ENCODE measurements around the gene BUD31. TPM values are rescaled to one million over a fixed set of nuclear protein-coding genes. Genes with fewer than 3 reads are reported as not detected.

The BUD31 gene
- total and polyA plus RNA-seq, 4 donors, result 88.5 to 185 (median 115) TPM

- no peak for TF ChIP-seq CTCF (IDR thresholded peaks at IDR 0.05; ENCODE audit: control extremely low read depth, extremely low read depth)
- 88 to 90% methylated on average over 18 of the region's 18 CpGs for whole genome bisulfite sequencing, 2 donors
- no peak overlapping the region for H3K4me3 ChIP-seq
- H3K9ac ChIP-seq (ENCODE audit: insufficient read depth in 1 of 2, low read length in 2 of 2), result no peak overlapping the region
- no peak for DNase-seq
- no peak for ATAC-seq (ENCODE audit: insufficient read depth, low FRiP score)
- H3K36me3 ChIP-seq (ENCODE audit: control insufficient read depth in 4 of 4, insufficient read depth in 4 of 4, low read length in 4 of 4), result peaks cover 20 to 37% (median 29%) of the 10 kb centered on the region in 4 donors
- peaks cover 0 to 14% (median 7%) of the 10 kb centered on the region in 5 donors for H3K4me1 ChIP-seq (ENCODE audit: control insufficient read depth in 5 of 5, insufficient read depth in 5 of 5, low read length in 5 of 5)
- H3K27ac ChIP-seq (ENCODE audit: low read depth in 1 of 2, low read length in 1 of 2), result no peak overlapping the region
- H3K9me3 ChIP-seq (ENCODE audit: control insufficient read depth in 4 of 4, insufficient read depth in 3 of 4, low read length in 3 of 4), result no peaks in the 10 kb centered on the region
- no peaks in the 10 kb centered on the region for H3K27me3 ChIP-seq (ENCODE audit: control insufficient read depth in 3 of 3, insufficient read depth in 3 of 3, low read length in 2 of 3)
These were observed 4.4 kb upstream of the BUD31 start for GRCh38 chr7:99404235-99404976.

GRCh38 chr7:99404977-99405320 lies 3.8 kb upstream of the BUD31 start:
- Histone ChIP-seq H3K27ac (ENCODE audit: low read depth in 1 of 2, low read length in 1 of 2) (no peak overlapping the region), H3K4me1 (ENCODE audit: control insufficient read depth in 5 of 5, insufficient read depth in 5 of 5, low read length in 5 of 5) (peaks cover 0 to 18% (median 10%) of the 10 kb centered on the region in 5 donors), H3K36me3 (ENCODE audit: control insufficient read depth in 4 of 4, insufficient read depth in 4 of 4, low read length in 4 of 4) (peaks cover 20 to 33% (median 26%) of the 10 kb centered on the region in 4 donors), H3K4me3 (no peak overlapping the region), H3K9me3 (ENCODE audit: control insufficient read depth in 4 of 4, insufficient read depth in 3 of 4, low read length in 3 of 4) (no peaks in the 10 kb centered on the region), H3K27me3 (ENCODE audit: control insufficient read depth in 3 of 3, insufficient read depth in 3 of 3, low read length in 2 of 3) (no peaks in the 10 kb centered on the region), H3K9ac (ENCODE audit: insufficient read depth in 1 of 2, low read length in 2 of 2) (no peak overlapping the region)
- WGBS, 2 donors, result 94 to 95% methylated on average over 10 of the region's 10 CpGs
- no peak for TF ChIP-seq CTCF (IDR thresholded peaks at IDR 0.05; ENCODE audit: control extremely low read depth, extremely low read depth)
- no peak for ATAC-seq (ENCODE audit: insufficient read depth, low FRiP score)
- no peak for DNase-seq

- DNase-seq, result no peak
- Histone ChIP-seq H3K9me3 (ENCODE audit: control insufficient read depth in 4 of 4, insufficient read depth in 3 of 4, low read length in 3 of 4) (no peaks in the 10 kb centered on the region), H3K27ac (ENCODE audit: low read depth in 1 of 2, low read length in 1 of 2) (no peak overlapping the region), H3K9ac (ENCODE audit: insufficient read depth in 1 of 2, low read length in 2 of 2) (no peak overlapping the region), H3K4me1 (ENCODE audit: control insufficient read depth in 5 of 5, insufficient read depth in 5 of 5, low read length in 5 of 5) (peaks cover 0 to 23% (median 12%) of the 10 kb centered on the region in 5 donors), H3K4me3 (no peak overlapping the region), H3K27me3 (ENCODE audit: control insufficient read depth in 3 of 3, insufficient read depth in 3 of 3, low read length in 2 of 3) (no peaks in the 10 kb centered on the region), H3K36me3 (ENCODE audit: control insufficient read depth in 4 of 4, insufficient read depth in 4 of 4, low read length in 4 of 4) (peaks cover 18 to 31% (median 25%) of the 10 kb centered on the region in 4 donors)
- no peak for TF ChIP-seq CTCF (IDR thresholded peaks at IDR 0.05; ENCODE audit: control extremely low read depth, extremely low read depth)
- no peak for ATAC-seq (ENCODE audit: insufficient read depth, low FRiP score)
- WGBS, 2 donors, result 53 to 75% methylated on average over 1 of the region's 1 CpG
These were observed 2.2 kb upstream of the BUD31 start for GRCh38 chr7:99406557-99406956.
